ENCODE results near the gene RAE1. TPM values are rescaled to one million over a fixed set of nuclear protein-coding genes. Genes with fewer than 3 reads are reported as not detected.

Gene RAE1
- total and polyA plus RNA-seq, 2 donors (not counting 3 experiments of a cell fraction or from before 2014, with no cell fraction given) = 34.1 to 55.8 TPM

DNA sequence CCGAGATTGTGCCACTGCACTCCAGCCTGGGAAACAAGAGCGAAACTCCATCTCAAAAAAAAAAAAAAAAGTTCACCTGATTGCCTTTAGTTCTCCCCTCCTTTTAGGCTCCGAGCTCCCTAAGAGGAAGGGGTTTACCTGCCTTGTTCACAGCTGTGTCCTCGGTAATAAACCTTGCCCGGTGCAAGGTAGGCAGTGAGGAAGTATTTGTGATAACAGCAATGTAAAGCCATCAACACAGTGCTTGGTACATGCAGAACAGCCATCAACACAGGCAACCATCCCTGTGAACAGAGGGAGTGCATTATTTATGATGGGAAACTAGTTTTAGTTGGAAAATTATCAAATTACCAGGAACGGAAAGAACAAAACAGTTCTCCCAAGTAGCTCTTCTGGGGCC is 23.2 kb upstream of the RAE1 start:
- intact Hi-C loops (cut with micrococcal nuclease) = no loop called here
- FAIRE-seq = no peak
- BruUV-seq (replicated peaks) = no TSS peak

More for the DNA sequence above, 23.2 kb upstream of the RAE1 start:
- TF ChIP-seq GATA2 (IDR thresholded peaks at IDR 0.05; ENCODE audit: insufficient read depth, insufficient read length, low read depth, low read length) (no peak), MYC (IDR thresholded peaks at IDR 0.05; ENCODE audit: low read depth, low read length) (no peak), EZH2 (IDR thresholded peaks at IDR 0.05; ENCODE audit: borderline replicate concordance, low read depth, low read length, severe bottlenecking) (no peak), POLR2A (IDR thresholded peaks at IDR 0.05; ENCODE audit: low read depth, low read length) (no peak), FOS (IDR thresholded peaks at IDR 0.05; ENCODE audit: borderline replicate concordance, insufficient read depth, low read length) (no peak), POLR2AphosphoS5 (IDR thresholded peaks at IDR 0.05; ENCODE audit: insufficient read depth, low read depth, low read length) (no peak), JUN (IDR thresholded peaks at IDR 0.05; ENCODE audit: borderline replicate concordance, insufficient read depth, insufficient read length, low read depth) (no peak)
- TF ChIP-seq, protein P1, sequence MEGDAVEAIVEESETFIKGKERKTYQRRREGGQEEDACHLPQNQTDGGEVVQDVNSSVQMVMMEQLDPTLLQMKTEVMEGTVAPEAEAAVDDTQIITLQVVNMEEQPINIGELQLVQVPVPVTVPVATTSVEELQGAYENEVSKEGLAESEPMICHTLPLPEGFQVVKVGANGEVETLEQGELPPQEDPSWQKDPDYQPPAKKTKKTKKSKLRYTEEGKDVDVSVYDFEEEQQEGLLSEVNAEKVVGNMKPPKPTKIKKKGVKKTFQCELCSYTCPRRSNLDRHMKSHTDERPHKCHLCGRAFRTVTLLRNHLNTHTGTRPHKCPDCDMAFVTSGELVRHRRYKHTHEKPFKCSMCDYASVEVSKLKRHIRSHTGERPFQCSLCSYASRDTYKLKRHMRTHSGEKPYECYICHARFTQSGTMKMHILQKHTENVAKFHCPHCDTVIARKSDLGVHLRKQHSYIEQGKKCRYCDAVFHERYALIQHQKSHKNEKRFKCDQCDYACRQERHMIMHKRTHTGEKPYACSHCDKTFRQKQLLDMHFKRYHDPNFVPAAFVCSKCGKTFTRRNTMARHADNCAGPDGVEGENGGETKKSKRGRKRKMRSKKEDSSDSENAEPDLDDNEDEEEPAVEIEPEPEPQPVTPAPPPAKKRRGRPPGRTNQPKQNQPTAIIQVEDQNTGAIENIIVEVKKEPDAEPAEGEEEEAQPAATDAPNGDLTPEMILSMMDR (IDR thresholded peaks at IDR 0.05; ENCODE audit: extremely low read depth in 1 of 2, insufficient read depth in 1 of 2, low read depth in 1 of 2, low read length in 2 of 2) = no peak
- TF ChIP-seq, protein P2, sequence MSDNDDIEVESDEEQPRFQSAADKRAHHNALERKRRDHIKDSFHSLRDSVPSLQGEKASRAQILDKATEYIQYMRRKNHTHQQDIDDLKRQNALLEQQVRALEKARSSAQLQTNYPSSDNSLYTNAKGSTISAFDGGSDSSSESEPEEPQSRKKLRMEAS (IDR thresholded peaks at IDR 0.05; ENCODE audit: insufficient read depth, insufficient read length) = no peak
- Histone ChIP-seq H3K27ac (ENCODE audit: insufficient read depth, low read depth, low read length) (no peak overlapping the region), H3K79me2 (ENCODE audit: control insufficient read depth, insufficient read depth, low read length) (no peaks in the 10 kb centered on the region), H3K4me2 (ENCODE audit: insufficient read depth, low read length) (no peak overlapping the region), H3K4me1 (ENCODE audit: control insufficient read depth, extremely low read depth, insufficient read depth, low read length) (no peaks in the 10 kb centered on the region), H3K9me3 (replicated peaks; ENCODE audit: control insufficient read depth, insufficient read depth, low read length) (no peaks in the 10 kb centered on the region), H3K27me3 (ENCODE audit: control insufficient read depth in 2 of 2, insufficient read depth in 2 of 2, low read length in 2 of 2) (peaks cover 0 to 9% of the 10 kb centered on the region in 2 experiments), H3K36me3 (ENCODE audit: control insufficient read depth in 2 of 2, extremely low read depth in 1 of 2, insufficient read depth in 2 of 2, low read length in 2 of 2) (no peaks in the 10 kb centered on the region), H3K4me3 (replicated peaks in 1 of 3; ENCODE audit: insufficient read depth in 1 of 3, low read depth in 1 of 3, low read length in 3 of 3) (no peak overlapping the region), H4K20me1 (replicated peaks; ENCODE audit: control insufficient read depth, extremely low read depth, insufficient read depth, low read length) (no peaks in the 10 kb centered on the region), H3K9ac (replicated peaks; ENCODE audit: extremely low read depth, insufficient read depth, low read length) (no peak overlapping the region), H2AFZ (ENCODE audit: low read depth, low read length) (no peak overlapping the region), H3K9me1 (replicated peaks; ENCODE audit: control insufficient read depth, extremely low read depth, insufficient read depth, low read length) (no peaks in the 10 kb centered on the region)
- dilution Hi-C loops (cut with MboI; ENCODE audit: extremely low pct_ligation_motif_present, low sequenced_read_pairs) = no loop called here
- CTCF ChIA-PET = no interaction called here
- no peak for DNase-seq (ENCODE audit: low read depth, low spot score)
- POLR2A ChIA-PET = no interaction called here
